SK-N-SH (cell line): ENCODE measurements around the gene WDHD1.

Source experiments
- EP300 ChIP-seq, 2 experiments: IDR thresholded peaks; 2 replicates each; pipeline versions ENCODE4 v1.4.0 to v1.6.1; 2012; ENCODE audit warnings: borderline replicate concordance in 1 of 2, low read depth in 1 of 2, low read length in 1 of 2
- EZH2phosphoT487 ChIP-seq: fragments of 200-600 bp; sonication (generic); IDR thresholded peaks from 2 replicates; pipeline ENCODE4 v1.6.1; 2017; ENCODE audit warnings: low read depth, mixed run types, mild to moderate bottlenecking, antibody characterized with exemption, moderate library complexity, borderline replicate concordance
- FOXM1 ChIP-seq: IDR thresholded peaks from 2 replicates; pipeline ENCODE4 v1.4.0; 2012; ENCODE audit warnings: low read depth, mild to moderate bottlenecking
- MEF2A ChIP-seq: IDR thresholded peaks from 2 replicates; pipeline ENCODE4 v1.4.0; 2012; ENCODE audit warnings: low read depth, borderline replicate concordance
- RFX5 ChIP-seq: IDR thresholded peaks from 2 replicates; pipeline ENCODE4 v1.6.1; 2012; ENCODE audit warnings: mild to moderate bottlenecking, improper control_type of control experiment, low read length
- YY1 ChIP-seq: IDR thresholded peaks from 2 replicates; pipeline ENCODE4 v1.4.0; 2012; ENCODE audit warnings: low read depth, mild to moderate bottlenecking
- TF ChIP-seq, protein P1 (sequence below): fragments of 200-600 bp; sonication (generic); IDR thresholded peaks from 2 replicates; pipeline ENCODE4 v1.6.1; 2017; ENCODE audit warnings: antibody characterized with exemption, mild to moderate bottlenecking, moderate library complexity
- TF ChIP-seq, protein P2 (sequence below): IDR thresholded peaks from 2 replicates; pipeline ENCODE4 v1.6.1; 2012; ENCODE audit warnings: mild to moderate bottlenecking, low read depth, low read length, moderate library complexity
- TF ChIP-seq, protein P3 (sequence below): IDR thresholded peaks from 2 replicates; pipeline ENCODE4 v1.4.0; 2012; ENCODE audit warnings: low read depth, borderline replicate concordance
- TF ChIP-seq, protein P4 (sequence below): IDR thresholded peaks from 2 replicates; pipeline ENCODE4 v1.4.0; 2012; ENCODE audit warnings: low read depth

DNA sequence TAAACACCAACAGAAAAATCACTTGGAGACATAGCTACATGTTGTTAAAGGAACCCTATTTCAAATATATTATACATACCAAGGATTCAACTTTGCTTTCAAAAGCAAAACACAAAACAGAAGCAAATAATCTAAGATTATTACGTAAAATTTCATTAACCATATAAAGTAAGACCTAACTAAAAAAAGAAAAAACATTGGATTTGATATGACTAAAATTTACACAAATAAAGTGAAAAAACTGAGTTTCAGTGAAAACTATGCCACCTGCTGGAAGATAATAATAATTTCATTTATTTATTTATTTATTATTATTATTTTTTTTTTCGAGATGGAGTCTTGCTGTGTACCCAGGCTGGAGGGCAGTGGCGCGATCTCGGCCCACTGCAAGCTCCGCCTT, 45.2 kb downstream of the WDHD1 start:
- TF ChIP-seq, protein P1, sequence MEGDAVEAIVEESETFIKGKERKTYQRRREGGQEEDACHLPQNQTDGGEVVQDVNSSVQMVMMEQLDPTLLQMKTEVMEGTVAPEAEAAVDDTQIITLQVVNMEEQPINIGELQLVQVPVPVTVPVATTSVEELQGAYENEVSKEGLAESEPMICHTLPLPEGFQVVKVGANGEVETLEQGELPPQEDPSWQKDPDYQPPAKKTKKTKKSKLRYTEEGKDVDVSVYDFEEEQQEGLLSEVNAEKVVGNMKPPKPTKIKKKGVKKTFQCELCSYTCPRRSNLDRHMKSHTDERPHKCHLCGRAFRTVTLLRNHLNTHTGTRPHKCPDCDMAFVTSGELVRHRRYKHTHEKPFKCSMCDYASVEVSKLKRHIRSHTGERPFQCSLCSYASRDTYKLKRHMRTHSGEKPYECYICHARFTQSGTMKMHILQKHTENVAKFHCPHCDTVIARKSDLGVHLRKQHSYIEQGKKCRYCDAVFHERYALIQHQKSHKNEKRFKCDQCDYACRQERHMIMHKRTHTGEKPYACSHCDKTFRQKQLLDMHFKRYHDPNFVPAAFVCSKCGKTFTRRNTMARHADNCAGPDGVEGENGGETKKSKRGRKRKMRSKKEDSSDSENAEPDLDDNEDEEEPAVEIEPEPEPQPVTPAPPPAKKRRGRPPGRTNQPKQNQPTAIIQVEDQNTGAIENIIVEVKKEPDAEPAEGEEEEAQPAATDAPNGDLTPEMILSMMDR, result peak; percentile 51
- no peak for TF ChIP-seq EZH2phosphoT487
- TF ChIP-seq, protein P2, sequence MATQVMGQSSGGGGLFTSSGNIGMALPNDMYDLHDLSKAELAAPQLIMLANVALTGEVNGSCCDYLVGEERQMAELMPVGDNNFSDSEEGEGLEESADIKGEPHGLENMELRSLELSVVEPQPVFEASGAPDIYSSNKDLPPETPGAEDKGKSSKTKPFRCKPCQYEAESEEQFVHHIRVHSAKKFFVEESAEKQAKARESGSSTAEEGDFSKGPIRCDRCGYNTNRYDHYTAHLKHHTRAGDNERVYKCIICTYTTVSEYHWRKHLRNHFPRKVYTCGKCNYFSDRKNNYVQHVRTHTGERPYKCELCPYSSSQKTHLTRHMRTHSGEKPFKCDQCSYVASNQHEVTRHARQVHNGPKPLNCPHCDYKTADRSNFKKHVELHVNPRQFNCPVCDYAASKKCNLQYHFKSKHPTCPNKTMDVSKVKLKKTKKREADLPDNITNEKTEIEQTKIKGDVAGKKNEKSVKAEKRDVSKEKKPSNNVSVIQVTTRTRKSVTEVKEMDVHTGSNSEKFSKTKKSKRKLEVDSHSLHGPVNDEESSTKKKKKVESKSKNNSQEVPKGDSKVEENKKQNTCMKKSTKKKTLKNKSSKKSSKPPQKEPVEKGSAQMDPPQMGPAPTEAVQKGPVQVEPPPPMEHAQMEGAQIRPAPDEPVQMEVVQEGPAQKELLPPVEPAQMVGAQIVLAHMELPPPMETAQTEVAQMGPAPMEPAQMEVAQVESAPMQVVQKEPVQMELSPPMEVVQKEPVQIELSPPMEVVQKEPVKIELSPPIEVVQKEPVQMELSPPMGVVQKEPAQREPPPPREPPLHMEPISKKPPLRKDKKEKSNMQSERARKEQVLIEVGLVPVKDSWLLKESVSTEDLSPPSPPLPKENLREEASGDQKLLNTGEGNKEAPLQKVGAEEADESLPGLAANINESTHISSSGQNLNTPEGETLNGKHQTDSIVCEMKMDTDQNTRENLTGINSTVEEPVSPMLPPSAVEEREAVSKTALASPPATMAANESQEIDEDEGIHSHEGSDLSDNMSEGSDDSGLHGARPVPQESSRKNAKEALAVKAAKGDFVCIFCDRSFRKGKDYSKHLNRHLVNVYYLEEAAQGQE, result no peak
- no peak for TF ChIP-seq EP300 (IDR thresholded peaks at IDR 0.05; ENCODE audit: borderline replicate concordance in 1 of 2, low read depth in 1 of 2, low read length in 1 of 2)
- no peak for TF ChIP-seq FOXM1
- TF ChIP-seq, protein P3, sequence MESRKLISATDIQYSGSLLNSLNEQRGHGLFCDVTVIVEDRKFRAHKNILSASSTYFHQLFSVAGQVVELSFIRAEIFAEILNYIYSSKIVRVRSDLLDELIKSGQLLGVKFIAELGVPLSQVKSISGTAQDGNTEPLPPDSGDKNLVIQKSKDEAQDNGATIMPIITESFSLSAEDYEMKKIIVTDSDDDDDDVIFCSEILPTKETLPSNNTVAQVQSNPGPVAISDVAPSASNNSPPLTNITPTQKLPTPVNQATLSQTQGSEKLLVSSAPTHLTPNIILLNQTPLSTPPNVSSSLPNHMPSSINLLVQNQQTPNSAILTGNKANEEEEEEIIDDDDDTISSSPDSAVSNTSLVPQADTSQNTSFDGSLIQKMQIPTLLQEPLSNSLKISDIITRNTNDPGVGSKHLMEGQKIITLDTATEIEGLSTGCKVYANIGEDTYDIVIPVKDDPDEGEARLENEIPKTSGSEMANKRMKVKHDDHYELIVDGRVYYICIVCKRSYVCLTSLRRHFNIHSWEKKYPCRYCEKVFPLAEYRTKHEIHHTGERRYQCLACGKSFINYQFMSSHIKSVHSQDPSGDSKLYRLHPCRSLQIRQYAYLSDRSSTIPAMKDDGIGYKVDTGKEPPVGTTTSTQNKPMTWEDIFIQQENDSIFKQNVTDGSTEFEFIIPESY, result no peak
- no peak for TF ChIP-seq YY1
- TF ChIP-seq, protein P4, sequence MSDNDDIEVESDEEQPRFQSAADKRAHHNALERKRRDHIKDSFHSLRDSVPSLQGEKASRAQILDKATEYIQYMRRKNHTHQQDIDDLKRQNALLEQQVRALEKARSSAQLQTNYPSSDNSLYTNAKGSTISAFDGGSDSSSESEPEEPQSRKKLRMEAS, result no peak
- no peak for TF ChIP-seq MEF2A
- no peak for TF ChIP-seq RFX5
